Smooth muscle cell (in vitro differentiated cells): ENCODE data around the gene IDH3G. TPM values are rescaled to one million over a fixed set of nuclear protein-coding genes. Genes with fewer than 3 reads are reported as not detected.

Source experiments
- DNase-seq: peaks from one replicate; lab custom pipeline; 2025; ENCODE audit not compliant: unreplicated experiment; lab: John Stamatoyannopoulos, UW
- H2AFZ ChIP-seq: fragments of 200-600 bp; sonication (generic); 2 replicates; pipeline ENCODE4 v1.6.0; 2016; ENCODE audit warnings: antibody characterized with exemption, low read depth, mild to moderate bottlenecking
- H3F3A ChIP-seq: fragments of 200-600 bp; sonication (generic); 2 replicates; pipeline ENCODE4 v1.6.0; 2017; ENCODE audit warnings: antibody characterized with exemption, low read depth
- H3K27ac ChIP-seq: fragments of 200-600 bp; sonication (generic); 2 replicates; pipeline ENCODE4 v1.5.1; 2016; ENCODE audit warnings: low read depth, mild to moderate bottlenecking
- H3K27me3 ChIP-seq: fragments of 200-600 bp; sonication (generic); 2 replicates; pipeline ENCODE4 v1.6.1; 2016; ENCODE audit warnings: low read depth, mild to moderate bottlenecking
- H3K36me3 ChIP-seq: fragments of 200-600 bp; sonication (generic); 2 replicates; pipeline ENCODE4 v1.5.1; 2016; ENCODE audit warnings: low read depth
- H3K4me1 ChIP-seq: fragments of 200-600 bp; sonication (generic); 2 replicates; pipeline ENCODE4 v1.5.1; 2016; ENCODE audit warnings: low read depth
- H3K4me2 ChIP-seq: fragments of 200-600 bp; sonication (generic); 2 replicates; pipeline ENCODE4 v1.6.0; 2016; ENCODE audit warnings: mild to moderate bottlenecking
- H3K4me3 ChIP-seq: fragments of 200-600 bp; sonication (generic); 2 replicates; pipeline ENCODE4 v1.5.1; 2016; ENCODE audit warnings: mild to moderate bottlenecking
- H3K79me2 ChIP-seq: fragments of 200-600 bp; sonication (generic); 2 replicates; pipeline ENCODE4 v1.6.0; 2016; ENCODE audit warnings: low read depth, mild to moderate bottlenecking
- H3K9ac ChIP-seq: fragments of 200-600 bp; sonication (generic); 2 replicates; pipeline ENCODE4 v1.6.0; 2016; ENCODE audit warnings: low read depth
- H3K9me3 ChIP-seq: fragments of 200-600 bp; sonication (generic); replicated peaks from 2 replicates; pipeline ENCODE4 v1.5.1; 2016; ENCODE audit warnings: low read depth
- H4K20me1 ChIP-seq: fragments of 200-600 bp; sonication (generic); 2 replicates; pipeline ENCODE4 v1.6.0; 2016; ENCODE audit warnings: low read depth
- CTCF ChIP-seq: fragments of 200-600 bp; sonication (generic); IDR thresholded peaks from 2 replicates; pipeline ENCODE4 v1.5.1; 2017; ENCODE audit warnings: borderline replicate concordance, mild to moderate bottlenecking, antibody characterized with exemption; ENCODE audit not compliant: insufficient read depth, poor library complexity, severe bottlenecking
- WGBS: methylation state at CpG from one replicate; pipeline ENCODE4 v1.1.7; 2016; ENCODE audit warnings: low lambda C conversion rate; 5-methylcytosine and 5-hydroxymethylcytosine counted together
- polyA plus RNA-seq: library from polyadenylated mRNA; unstranded; fragments of >200 nt; fragmentation: Nextera tagmentation; extraction: Ambion mirVana; gene quantifications from 2 replicates; pipeline ENCODE4 v1.2.1, GENCODE V29; 2016
- total RNA-seq: library from RNA; depleted of rRNA; stranded (reverse); fragments of >200 nt; gene quantifications from 2 replicates; pipeline ENCODE4 v1.2.3, GENCODE V29; 2014

IDH3G gene
- total and polyA plus RNA-seq, 2 experiments from 2014 or later, result 86.0 to 88.9 TPM

- Histone ChIP-seq H3K27me3 (peaks cover 5% of the 10 kb centered on the region), H3K4me1 (peaks cover 6% of the 10 kb centered on the region), H3K79me2 (no peaks in the 10 kb centered on the region), H3K9me3 (no peaks in the 10 kb centered on the region), H3K36me3 (no peaks in the 10 kb centered on the region), H3K4me3 (peak overlapping the region; percentile 41), H3K9ac (no peak overlapping the region), H4K20me1 (no peaks in the 10 kb centered on the region), H3F3A (no peaks in the 10 kb centered on the region), H3K27ac (no peak overlapping the region), H3K4me2 (peak overlapping the region; percentile 84), H2AFZ (no peak overlapping the region)
- 47% methylated on average over 20 of the region's 27 CpGs for WGBS
- TF ChIP-seq CTCF, result no peak
- no peak for DNase-seq
Measured at GRCh38 chrX:153829549-153829798, 35.3 kb upstream of the IDH3G start.

GRCh38 chrX:153828723-153829548 is 34.8 kb upstream of the IDH3G start:
- Histone ChIP-seq H3K9ac (no peak overlapping the region), H3K79me2 (no peaks in the 10 kb centered on the region), H3K4me2 (peak overlapping the region; percentile 84), H3K27me3 (peaks cover 5% of the 10 kb centered on the region), H3K27ac (no peak overlapping the region), H3K4me1 (peaks cover 6% of the 10 kb centered on the region), H3K36me3 (no peaks in the 10 kb centered on the region), H4K20me1 (no peaks in the 10 kb centered on the region), H3K4me3 (peak overlapping the region; percentile 41), H3F3A (no peaks in the 10 kb centered on the region), H3K9me3 (no peaks in the 10 kb centered on the region), H2AFZ (peak overlapping the region; percentile 30)
- WGBS, result 43% methylated on average over 45 of the region's 50 CpGs
- no peak for DNase-seq
- no peak for TF ChIP-seq CTCF

- H2AFZ ChIP-seq, result peak overlapping the region; percentile 30
- no peaks in the 10 kb centered on the region for H3K79me2 ChIP-seq
- H3K36me3 ChIP-seq, result no peaks in the 10 kb centered on the region
- peaks cover 6% of the 10 kb centered on the region for H3K4me1 ChIP-seq
- H4K20me1 ChIP-seq, result no peaks in the 10 kb centered on the region
- H3K9me3 ChIP-seq, result no peaks in the 10 kb centered on the region
- peak overlapping the region; percentile 41 for H3K4me3 ChIP-seq
- no peak overlapping the region for H3K9ac ChIP-seq
- no peaks in the 10 kb centered on the region for H3F3A ChIP-seq
- H3K4me2 ChIP-seq, result peak overlapping the region; percentile 84
- no peak overlapping the region for H3K27ac ChIP-seq
- DNase-seq, result no peak
- TF ChIP-seq CTCF, result no peak
- 40% methylated on average over 17 of the region's 17 CpGs for WGBS
- peaks cover 5% of the 10 kb centered on the region for H3K27me3 ChIP-seq
Measured at GRCh38 chrX:153828308-153828707, 34.1 kb upstream of the IDH3G start.

GRCh38 chrX:153827903-153828302 is 33.7 kb upstream of the IDH3G start:
- no peaks in the 10 kb centered on the region for H3K36me3 ChIP-seq
- no peak overlapping the region for H2AFZ ChIP-seq
- no peaks in the 10 kb centered on the region for H4K20me1 ChIP-seq
- no peak for TF ChIP-seq CTCF
- no peaks in the 10 kb centered on the region for H3K79me2 ChIP-seq
- no peak overlapping the region for H3K4me3 ChIP-seq
- no peak overlapping the region for H3K4me2 ChIP-seq
- no peak overlapping the region for H3K9ac ChIP-seq
- no peak overlapping the region for H3K27ac ChIP-seq
- peaks cover 6% of the 10 kb centered on the region for H3K4me1 ChIP-seq
- WGBS, result 77% methylated on average over 9 of the region's 9 CpGs
- no peaks in the 10 kb centered on the region for H3F3A ChIP-seq
- peaks cover 5% of the 10 kb centered on the region for H3K27me3 ChIP-seq
- DNase-seq, result no peak
- H3K9me3 ChIP-seq, result no peaks in the 10 kb centered on the region
